Smooth muscle cell of trachea (primary cell): ENCODE data around the gene DHX38. TPM values are rescaled to one million over a fixed set of nuclear protein-coding genes. Genes with fewer than 3 reads are reported as not detected.

ENCODE experiments used
- total RNA-seq: library from RNA; depleted of rRNA; stranded (reverse); fragments of >200 nt; gene quantifications from 2 replicates; pipeline ENCODE4 v1.2.1, GENCODE V29; 2014

DHX38 gene
- total RNA-seq, result 54.3 and 92.8 TPM in 2 replicates

DNA sequence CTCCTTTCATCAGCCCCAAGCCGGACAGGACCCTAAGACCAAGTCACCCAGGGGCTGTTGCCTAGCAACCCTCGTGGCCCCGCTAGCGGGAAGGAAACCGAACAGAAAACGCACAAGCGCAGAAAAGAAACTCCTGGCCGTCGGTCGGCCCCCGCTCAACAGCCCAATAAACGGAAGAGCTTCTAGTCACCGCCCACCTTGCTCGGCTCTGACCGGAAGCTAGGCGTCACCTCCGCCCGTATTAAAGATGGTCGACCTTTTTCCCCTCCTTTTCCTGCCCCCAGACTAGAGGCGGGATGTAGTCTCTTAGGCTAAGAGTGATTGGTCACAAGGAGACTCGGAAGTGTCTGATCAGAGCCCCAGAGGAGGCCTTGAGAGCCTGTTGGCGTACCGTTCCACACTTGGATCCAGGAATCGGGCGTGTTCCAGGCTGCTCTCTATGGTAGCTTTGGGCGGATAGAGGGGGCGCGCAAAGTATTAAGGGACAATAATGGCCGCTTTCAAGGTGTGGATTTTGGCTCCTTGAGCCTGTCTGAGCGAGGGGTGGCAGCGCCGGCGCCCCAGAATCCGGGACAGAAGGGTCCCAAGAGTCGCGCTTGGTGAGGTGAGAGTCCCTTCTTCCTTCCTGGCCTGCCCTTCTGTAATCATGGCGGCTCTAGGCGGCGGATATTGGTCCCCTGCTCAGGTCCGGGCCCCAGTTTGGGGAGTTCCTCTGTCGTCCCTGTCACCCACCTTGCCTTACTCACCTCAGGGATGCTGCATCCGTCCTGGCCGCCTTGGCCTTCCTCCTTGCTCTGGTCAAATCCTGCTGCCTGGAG lies at the start of gene DHX38, which contains the start of gene TXNL4B:
Gene DHX38, plus strand, starts transcription at position 400 of the 818 bp plus-strand sequence. CDS start 2,311 bp downstream, outside the sequence.
Gene TXNL4B, minus strand, starts transcription at position 173 of the 818 bp plus-strand sequence. CDS start 2,871 bp downstream, outside the sequence.

DNA sequence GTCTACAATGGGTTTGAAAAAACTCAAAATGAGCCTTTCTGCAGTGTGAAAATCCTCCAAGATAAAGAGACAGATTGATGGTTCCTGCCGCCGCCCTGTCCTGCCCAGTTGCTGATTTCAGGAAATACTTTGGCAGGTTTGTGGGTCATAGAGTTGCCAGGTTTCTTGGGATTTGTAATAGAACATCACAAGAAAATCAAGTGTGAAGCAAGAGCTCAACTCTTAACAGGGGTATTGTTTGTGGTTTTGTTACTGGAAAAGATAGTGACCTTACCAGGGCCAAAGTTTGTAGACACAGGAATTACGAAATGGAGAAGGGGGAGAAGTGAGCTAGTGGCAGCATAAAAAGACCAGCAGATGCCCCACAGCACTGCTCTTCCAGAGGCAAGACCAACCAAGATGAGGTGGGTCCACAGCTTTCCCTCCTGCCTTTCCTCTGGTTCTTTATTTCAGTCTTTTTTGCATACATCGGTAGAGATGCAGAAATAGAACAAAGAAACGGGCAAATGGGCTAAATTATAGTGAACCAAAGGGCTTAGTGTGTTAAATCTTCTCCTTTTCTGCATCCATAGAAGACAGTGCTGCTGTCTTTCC lies 39.3 kb upstream of the DHX38 start, which contains the start of gene HP:
Gene HP, plus strand, starts transcription at position 252 of the 594 bp plus-strand sequence. Its CDS starts 148 bp downstream, at position 400.

Other genes starting within 250 kb of the DHX38 start
- 8.6 and 13.9 TPM in 2 replicates for gene ATXN1L, start 247.9 kb upstream of the DHX38 start, total RNA-seq
- 4.1 and 4.6 TPM in 2 replicates for gene ZNF821, start 209.7 kb upstream of the DHX38 start, total RNA-seq
- gene IST1, start 198.3 kb upstream of the DHX38 start, total RNA-seq, result 206 and 207 TPM in 2 replicates
- under 0.01 TPM in 1 of 2 replicates, not detected in the other for gene PKD1L3, start 93.4 kb upstream of the DHX38 start, total RNA-seq
- 3.0 and 3.8 TPM in 2 replicates for gene DHODH, start 85.1 kb upstream of the DHX38 start, total RNA-seq
- gene HP, start 39.3 kb upstream of the DHX38 start, total RNA-seq, result not detected in 2 replicates
- gene HPR, start 30.6 kb upstream of the DHX38 start, total RNA-seq, result not detected in 2 replicates
- 6.9 and 13.5 TPM in 2 replicates for gene TXNL4B, start 227 bp upstream of the DHX38 start, total RNA-seq
- gene PMFBP1, start 78.3 kb downstream of the DHX38 start, total RNA-seq, result 0.17 and 0.29 TPM in 2 replicates